ENCODE data around the gene OR6S1. TPM values are rescaled to one million over a fixed set of nuclear protein-coding genes. Genes with fewer than 3 reads are reported as not detected.

OR6S1 gene
- total and polyA plus RNA-seq, 2 of the 8 experiments (the other 6 are each of a cell fraction or from before 2014, with no cell fraction given): not detected

GRCh38 chr14:20681348-20682126 is 40.0 kb upstream of the OR6S1 start (continued):
- no peak for TF ChIP-seq CHD7 (IDR thresholded peaks at IDR 0.05; ENCODE audit: insufficient replicate concordance, low read length)
- no peak for TF ChIP-seq BCL11A (IDR thresholded peaks at IDR 0.05; ENCODE audit: low read depth in 2 of 2, low read length in 2 of 2)
- no peak; the same call in 1 of the 2 replicates for TF ChIP-seq PHF8 (conservative IDR thresholded peaks at IDR 0.05; ENCODE audit: low read depth, low read length)
- no peak for TF ChIP-seq TAF7 (optimal IDR thresholded peaks at IDR 0.05; ENCODE audit: borderline replicate concordance, low read depth, low read length)
- TF ChIP-seq ASH2L (IDR thresholded peaks at IDR 0.05; ENCODE audit: low read length): peak; percentile 97
- TF ChIP-seq SUZ12 (IDR thresholded peaks at IDR 0.05; ENCODE audit: low read length): no peak
- TF ChIP-seq SAP30 (IDR thresholded peaks at IDR 0.05; ENCODE audit: insufficient read depth, insufficient replicate concordance, low read length): no peak
- peak; percentile 26; the same call in 1 of the 2 replicates for TF ChIP-seq NRF1 (IDR thresholded peaks at IDR 0.05; ENCODE audit: low read depth, low read length)
